Mesendoderm (in vitro differentiated cells): Measurements from ENCODE around the gene PEX14.
A peak's percentile ranks its signal among the peaks of the same experiment; 100 is the strongest.

Experiments
- DNase-seq: peaks from one replicate; pipeline ENCODE4 v3.0.0; 2013
- H2AK5ac ChIP-seq: 2 replicates; pipeline ENCODE4 v1.6.1; 2013; ENCODE audit warnings: low read length, inconsistent platforms
- H2BK120ac ChIP-seq: 2 replicates; pipeline ENCODE4 v1.6.1; 2013; ENCODE audit warnings: low read depth, mild to moderate bottlenecking, low read length, moderate library complexity, mixed read lengths
- H2BK15ac ChIP-seq: replicated peaks from 2 replicates; pipeline ENCODE4 v1.6.1; 2013; ENCODE audit warnings: low read depth, mild to moderate bottlenecking, moderate library complexity
- H2BK5ac ChIP-seq: 2 replicates; pipeline ENCODE4 v1.6.1; 2013; ENCODE audit warnings: low read length, inconsistent platforms
- H3K18ac ChIP-seq: 2 replicates; pipeline ENCODE4 v1.6.1; 2013; ENCODE audit warnings: mild to moderate bottlenecking, low read length, mixed read lengths
- H3K23ac ChIP-seq: one replicate; pipeline ENCODE4 v1.6.1; 2013; ENCODE audit warnings: low read length
- H3K27ac ChIP-seq: 2 replicates; pipeline ENCODE4 v1.5.1; 2013; ENCODE audit warnings: low read depth, mild to moderate bottlenecking, inconsistent platforms, low read length, moderate library complexity
- H3K27me3 ChIP-seq: 2 replicates; pipeline ENCODE4 v1.6.1; 2013; ENCODE audit warnings: low read length, control low read depth, mild to moderate bottlenecking, inconsistent platforms; ENCODE audit not compliant: insufficient read depth, poor library complexity
- H3K36me3 ChIP-seq: 2 replicates; pipeline ENCODE4 v1.6.1; 2013; ENCODE audit warnings: low read length, inconsistent platforms; ENCODE audit not compliant: control insufficient read depth, insufficient read depth
- H3K4ac ChIP-seq: one replicate; pipeline ENCODE4 v1.6.1; 2013; ENCODE audit warnings: low read depth, mild to moderate bottlenecking, low read length, moderate library complexity
- H3K4me1 ChIP-seq: 2 replicates; pipeline ENCODE4 v1.6.1; 2013; ENCODE audit warnings: low read depth, low read length, inconsistent platforms; ENCODE audit not compliant: control insufficient read depth
- H3K4me2 ChIP-seq: 2 replicates; pipeline ENCODE4 v1.6.1; 2013; ENCODE audit warnings: low read length
- H3K4me3 ChIP-seq: 2 replicates; pipeline ENCODE4 v1.5.1; 2013; ENCODE audit warnings: mild to moderate bottlenecking, low read length
- H3K56ac ChIP-seq: one replicate; pipeline ENCODE4 v1.6.1; 2013; ENCODE audit warnings: low read length
- H3K79me1 ChIP-seq: 2 replicates; pipeline ENCODE4 v1.6.1; 2013; ENCODE audit warnings: low read length, inconsistent platforms
- H3K79me2 ChIP-seq: 2 replicates; pipeline ENCODE4 v1.6.1; 2013; ENCODE audit warnings: mild to moderate bottlenecking, low read length; ENCODE audit not compliant: control insufficient read depth, insufficient read depth
- H3K9ac ChIP-seq: 2 replicates; pipeline ENCODE4 v1.6.1; 2013; ENCODE audit warnings: low read length, inconsistent platforms
- H4K5ac ChIP-seq: one replicate; pipeline ENCODE4 v1.6.1; 2013; ENCODE audit warnings: low read length
- H4K8ac ChIP-seq: one replicate; pipeline ENCODE4 v1.6.1; 2013; ENCODE audit warnings: low read depth, mild to moderate bottlenecking, control low read depth, low read length, moderate library complexity
- WGBS: extraction: QIAGEN DNeasy Blood & Tissue Kit; methylation state at CpG from one replicate; pipeline ENCODE4 v1.1.7; 2013; ENCODE audit warnings: low lambda C conversion rate, missing lambda C conversion rate; ENCODE audit not compliant: insufficient coverage; ENCODE audit errors: extremely low coverage; 5-methylcytosine and 5-hydroxymethylcytosine counted together

The PEX14 gene

DNA sequence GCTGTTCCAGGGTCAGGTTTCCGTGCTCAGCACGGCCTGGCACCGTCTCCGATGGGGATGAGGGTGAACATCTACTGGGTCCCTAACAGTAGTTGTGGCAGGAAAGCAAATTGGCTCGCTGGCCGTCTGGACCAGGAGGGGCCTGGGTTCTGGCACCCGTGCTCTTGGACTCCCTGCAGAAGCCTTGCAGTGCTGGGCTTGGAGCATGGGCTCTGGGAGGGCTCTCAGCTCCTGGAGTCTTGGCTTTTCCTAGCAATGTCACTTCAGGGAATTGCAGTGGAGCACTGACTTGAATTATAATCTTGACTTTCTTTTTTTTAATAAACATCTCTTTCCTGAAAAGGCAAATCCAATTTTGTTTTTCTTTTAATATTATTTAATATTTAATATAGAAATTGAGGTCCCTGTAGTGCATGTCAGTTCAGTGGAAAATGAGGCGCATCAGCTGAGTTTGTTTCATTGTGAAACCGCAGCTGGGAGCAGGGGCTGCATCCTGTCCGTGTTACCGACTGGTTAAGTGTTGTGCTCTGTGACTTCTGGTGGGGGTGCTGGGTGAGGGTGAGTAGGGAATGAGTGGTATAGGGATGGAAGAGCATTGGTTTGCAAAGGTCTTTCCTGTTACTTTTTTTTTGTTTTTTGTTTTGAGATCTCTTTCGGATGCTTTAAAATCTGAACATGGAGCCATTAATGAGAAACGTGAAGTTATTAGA is 64.1 kb downstream of the PEX14 start:
- peaks cover 7% of the 10 kb centered on the region for H3K79me1 ChIP-seq
- peaks cover 14% of the 10 kb centered on the region for H3K4me1 ChIP-seq
- H2AK5ac ChIP-seq, result no peak overlapping the region
- no peak overlapping the region for H4K5ac ChIP-seq
- no peak overlapping the region for H3K9ac ChIP-seq
- no peak overlapping the region for H3K4me3 ChIP-seq
- H3K4me2 ChIP-seq, result no peak overlapping the region
- no CpG with 5 or more reads among the region's 13 CpGs for WGBS
- H3K27me3 ChIP-seq, result no peaks in the 10 kb centered on the region
- peak overlapping the region; percentile 20 for H2BK5ac ChIP-seq
- H3K23ac ChIP-seq, result peak overlapping the region; percentile 19
- no peak overlapping the region for H2BK120ac ChIP-seq
- H3K18ac ChIP-seq, result no peak overlapping the region
- H3K79me2 ChIP-seq, result peaks cover 1% of the 10 kb centered on the region
- no peak overlapping the region for H3K4ac ChIP-seq
- no peak overlapping the region for H2BK15ac ChIP-seq
- no peak overlapping the region for H3K27ac ChIP-seq
- H4K8ac ChIP-seq, result no peak overlapping the region
- no peaks in the 10 kb centered on the region for H3K36me3 ChIP-seq
- peak overlapping the region; percentile 30 for H3K56ac ChIP-seq
- no peak for DNase-seq

- Histone ChIP-seq H3K79me1 (peaks cover 5% of the 10 kb centered on the region), H3K18ac (peak overlapping the region; percentile 21), H2AK5ac (peak overlapping the region; percentile 11), H4K8ac (no peak overlapping the region), H4K5ac (no peak overlapping the region), H2BK5ac (peak overlapping the region; percentile 65), H2BK15ac (no peak overlapping the region), H3K23ac (no peak overlapping the region), H3K4me2 (no peak overlapping the region), H2BK120ac (no peak overlapping the region), H3K9ac (no peak overlapping the region), H3K79me2 (peaks cover 1% of the 10 kb centered on the region), H3K27me3 (no peaks in the 10 kb centered on the region), H3K36me3 (no peaks in the 10 kb centered on the region), H3K27ac (no peak overlapping the region), H3K4me1 (peaks cover 14% of the 10 kb centered on the region), H3K56ac (peak overlapping the region; percentile 58), H3K4ac (peak overlapping the region; percentile 40), H3K4me3 (no peak overlapping the region)
- no CpG with 5 or more reads among the region's 4 CpGs for WGBS
- DNase-seq, result no peak
Observed at GRCh38 chr1:10539411-10540043, 64.8 kb downstream of the PEX14 start.

DNA sequence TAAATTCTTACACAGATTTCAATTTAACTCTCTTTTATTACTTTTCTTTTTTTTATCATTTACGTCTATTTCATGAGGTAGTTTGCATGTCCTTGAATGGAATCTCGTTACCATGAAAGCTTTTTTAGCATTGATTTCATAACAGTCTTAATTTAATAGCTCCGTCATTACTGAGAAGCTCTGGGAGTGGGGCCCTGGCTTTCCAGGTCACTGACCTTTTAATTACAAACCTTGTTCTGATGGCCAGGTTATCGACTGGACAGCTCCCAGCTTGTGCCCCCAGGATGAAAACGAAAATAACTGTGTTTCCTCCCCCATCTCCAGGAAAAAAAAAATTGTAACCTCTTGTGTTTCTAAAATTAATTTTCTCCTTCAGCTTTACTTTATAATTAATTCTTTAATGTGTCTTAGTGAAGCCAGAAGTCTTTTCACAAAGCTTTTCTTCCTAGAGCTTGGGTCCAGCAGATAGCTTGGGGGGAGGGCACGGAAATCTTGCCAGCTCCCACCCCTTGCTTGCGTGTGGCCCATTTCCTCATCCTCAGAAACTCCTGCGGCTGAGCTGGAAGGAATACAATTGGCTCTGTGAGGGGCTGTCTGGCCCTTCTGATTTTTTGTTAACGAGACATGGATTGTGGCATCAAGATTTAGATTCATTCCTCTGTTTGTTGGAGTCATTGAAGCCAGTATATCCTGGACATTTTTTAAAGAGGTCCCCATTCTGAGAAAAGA is 65.7 kb downstream of the PEX14 start:
- Histone ChIP-seq H3K4me2 (no peak overlapping the region), H2BK15ac (no peak overlapping the region), H3K9ac (no peak overlapping the region)

DNA sequence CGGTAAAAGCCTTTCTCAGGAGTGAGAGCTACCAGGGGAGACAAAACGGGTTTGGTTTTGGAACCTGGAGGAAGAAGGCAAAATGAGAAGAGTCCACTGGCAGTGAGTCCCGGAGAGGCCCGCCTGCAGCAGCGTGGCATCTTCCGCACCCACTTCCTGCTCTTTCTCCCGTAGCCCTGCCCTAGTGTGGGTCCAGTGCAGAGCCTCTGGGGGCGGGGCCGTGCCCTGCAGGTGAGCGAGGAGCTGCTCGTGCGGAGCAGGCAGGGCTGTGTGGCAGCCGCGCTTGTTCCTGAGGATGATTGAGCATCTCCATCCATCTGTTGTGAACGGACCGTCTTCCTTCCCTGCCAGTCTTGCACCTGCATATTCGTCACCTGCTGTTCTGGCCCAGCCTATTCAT is 66.5 kb downstream of the PEX14 start:
- no CpG with 5 or more reads among the region's 17 CpGs for WGBS
- Histone ChIP-seq H2BK120ac (peak overlapping the region; percentile 2), H2AK5ac (peak overlapping the region; percentile 15), H3K4ac (no peak overlapping the region), H3K9ac (peak overlapping the region; percentile 38), H3K79me2 (no peaks in the 10 kb centered on the region), H3K36me3 (no peaks in the 10 kb centered on the region), H3K4me2 (no peak overlapping the region), H3K4me3 (no peak overlapping the region), H3K18ac (no peak overlapping the region), H4K5ac (no peak overlapping the region), H2BK5ac (peak overlapping the region; percentile 90), H4K8ac (no peak overlapping the region), H2BK15ac (no peak overlapping the region), H3K79me1 (peaks cover 1% of the 10 kb centered on the region), H3K23ac (no peak overlapping the region), H3K27ac (peak overlapping the region; percentile 25), H3K56ac (peak overlapping the region; percentile 77), H3K27me3 (no peaks in the 10 kb centered on the region), H3K4me1 (peaks cover 14% of the 10 kb centered on the region)
- no peak for DNase-seq

More for the DNA sequence above, 65.7 kb downstream of the PEX14 start:
- Histone ChIP-seq H3K79me2 (no peaks in the 10 kb centered on the region), H2AK5ac (no peak overlapping the region), H3K27ac (peak overlapping the region; percentile 25), H3K27me3 (no peaks in the 10 kb centered on the region), H2BK5ac (peak overlapping the region; percentile 37), H3K4me3 (no peak overlapping the region), H3K4ac (peak overlapping the region; percentile 40), H3K56ac (peak overlapping the region; percentile 77), H3K18ac (peak overlapping the region; percentile 21), H3K4me1 (peaks cover 14% of the 10 kb centered on the region), H3K79me1 (peaks cover 2% of the 10 kb centered on the region), H4K8ac (no peak overlapping the region), H4K5ac (no peak overlapping the region), H3K36me3 (no peaks in the 10 kb centered on the region), H2BK120ac (no peak overlapping the region), H3K23ac (no peak overlapping the region)
- no CpG with 5 or more reads among the region's 9 CpGs for WGBS
- DNase-seq, result peak; percentile 70

- H2BK120ac ChIP-seq, result no peak overlapping the region
- peaks cover 4% of the 10 kb centered on the region for H3K79me1 ChIP-seq
- H3K18ac ChIP-seq, result no peak overlapping the region
- no peaks in the 10 kb centered on the region for H3K27me3 ChIP-seq
- DNase-seq, result no peak
- H3K79me2 ChIP-seq, result no peaks in the 10 kb centered on the region
- no peak overlapping the region for H3K27ac ChIP-seq
- no peak overlapping the region for H2BK15ac ChIP-seq
- peaks cover 14% of the 10 kb centered on the region for H3K4me1 ChIP-seq
- WGBS, result no CpG with 5 or more reads among the region's 2 CpGs
- no peak overlapping the region for H3K56ac ChIP-seq
- no peaks in the 10 kb centered on the region for H3K36me3 ChIP-seq
- no peak overlapping the region for H3K23ac ChIP-seq
- no peak overlapping the region for H3K4me2 ChIP-seq
- H4K8ac ChIP-seq, result no peak overlapping the region
- H3K4ac ChIP-seq, result no peak overlapping the region
- no peak overlapping the region for H4K5ac ChIP-seq
- no peak overlapping the region for H3K9ac ChIP-seq
- no peak overlapping the region for H3K4me3 ChIP-seq
- no peak overlapping the region for H2AK5ac ChIP-seq
- H2BK5ac ChIP-seq, result no peak overlapping the region
Observed at GRCh38 chr1:10544239-10544638, 69.5 kb downstream of the PEX14 start.
